GM21381 (cell line): ENCODE results near the gene PISD.

Experiments
- ATAC-seq: cut with Tn5 transposase; IDR thresholded peaks from one replicate; pipeline ENCODE4 v1.9.1; 2021; ENCODE audit warnings: mild to moderate bottlenecking, moderate library complexity; ENCODE audit not compliant: unreplicated experiment

The PISD gene

GRCh38 chr22:31652911-31653684 lies 8.9 kb downstream of the PISD start:
- no peak for ATAC-seq

DNA sequence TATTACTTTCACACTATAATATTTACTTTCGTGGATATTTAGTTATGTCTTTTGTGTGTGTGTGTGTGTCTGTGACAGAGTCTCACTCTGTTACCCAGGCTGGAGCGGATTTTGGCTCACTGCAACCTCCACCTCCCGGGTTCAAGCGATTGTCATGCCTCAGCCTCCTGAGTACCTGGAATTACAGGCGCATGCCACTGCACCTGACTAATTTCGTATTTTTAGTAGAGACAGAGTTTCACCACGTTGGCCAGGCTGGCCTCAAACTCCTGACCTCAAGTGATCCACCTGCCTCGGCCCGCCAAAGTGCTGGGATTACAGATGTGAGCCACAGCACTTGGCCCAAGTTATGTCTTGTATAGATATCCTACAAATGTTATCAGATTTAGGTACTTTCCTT lies 9.9 kb downstream of the PISD start:
- no peak for ATAC-seq

DNA sequence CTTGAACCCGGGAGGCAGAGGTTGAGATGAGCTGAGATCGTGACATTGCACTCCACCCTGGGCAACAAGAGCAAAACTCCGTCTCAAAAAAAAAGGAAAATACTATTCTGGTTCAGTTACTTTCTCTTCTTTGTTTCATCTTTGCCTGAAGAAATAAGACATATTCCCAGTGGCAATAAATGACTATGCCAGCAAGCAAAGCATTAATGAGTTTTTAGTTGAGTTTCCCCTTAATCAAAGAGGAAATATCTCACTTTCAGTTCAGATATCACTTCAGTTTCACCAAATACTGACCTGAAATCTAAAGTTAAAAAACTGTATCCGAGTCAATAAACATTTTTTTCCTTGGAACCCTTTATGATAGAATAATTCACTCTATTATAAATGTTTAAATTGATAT lies 10.4 kb downstream of the PISD start:
- no peak for ATAC-seq

- no peak for ATAC-seq
These were observed 11.6 kb downstream of the PISD start for GRCh38 chr22:31650391-31650790.

DNA sequence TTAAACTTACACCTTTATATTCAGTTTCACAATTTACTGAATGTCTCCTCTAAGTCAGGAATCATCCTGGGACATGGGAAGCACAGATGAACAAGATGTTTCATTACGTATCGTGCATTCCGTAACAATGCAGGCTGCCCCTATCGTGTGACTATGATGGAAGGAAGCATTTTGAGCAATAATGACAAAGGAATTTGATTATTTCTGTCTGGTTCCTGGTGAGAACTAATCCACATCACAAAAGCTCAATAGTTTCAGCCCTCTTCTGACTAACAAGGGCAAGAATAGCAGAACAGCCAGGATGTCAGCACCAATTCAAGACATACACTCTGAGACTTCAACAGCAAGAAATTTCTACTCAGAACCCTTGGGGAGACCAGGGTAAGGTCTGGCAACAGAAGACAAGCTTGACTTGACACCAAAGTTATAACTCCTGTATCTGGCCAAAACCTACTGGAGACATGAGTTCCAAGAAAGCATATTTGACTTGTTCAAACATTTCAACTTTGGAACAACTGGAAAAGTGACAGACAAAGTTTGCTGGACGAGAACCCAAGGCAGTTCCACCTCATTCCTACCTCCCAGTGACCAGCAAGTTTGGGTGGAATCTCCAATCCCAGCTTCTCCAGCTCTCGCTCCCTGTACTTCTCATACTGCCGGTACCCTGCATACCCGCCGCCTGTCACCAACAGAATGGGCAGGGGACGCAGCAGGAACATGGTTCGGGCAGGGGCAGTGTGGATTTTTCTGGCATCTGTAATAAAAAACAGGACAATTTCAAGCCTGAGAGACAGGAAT lies 14.3 kb downstream of the PISD start:
- ATAC-seq: no peak

DNA sequence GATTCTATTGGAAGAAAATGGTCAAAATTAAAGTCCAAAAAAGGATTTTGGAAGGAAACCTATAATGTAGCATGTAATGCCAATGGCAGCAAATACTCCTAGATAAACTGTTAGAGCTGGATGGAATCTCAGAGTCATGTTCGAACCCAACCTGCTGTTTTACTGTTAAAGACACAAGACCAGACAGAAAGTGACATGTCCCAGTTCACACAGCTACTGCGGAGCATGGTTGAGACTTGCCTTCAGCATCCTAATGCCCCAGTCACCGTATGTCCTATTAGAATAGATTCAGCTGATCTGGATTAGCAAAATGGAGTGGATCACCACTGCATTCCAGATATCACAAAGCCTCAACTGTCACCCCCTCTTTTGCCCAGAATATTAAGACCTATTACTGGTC lies 14.9 kb downstream of the PISD start:
- ATAC-seq: no peak

DNA sequence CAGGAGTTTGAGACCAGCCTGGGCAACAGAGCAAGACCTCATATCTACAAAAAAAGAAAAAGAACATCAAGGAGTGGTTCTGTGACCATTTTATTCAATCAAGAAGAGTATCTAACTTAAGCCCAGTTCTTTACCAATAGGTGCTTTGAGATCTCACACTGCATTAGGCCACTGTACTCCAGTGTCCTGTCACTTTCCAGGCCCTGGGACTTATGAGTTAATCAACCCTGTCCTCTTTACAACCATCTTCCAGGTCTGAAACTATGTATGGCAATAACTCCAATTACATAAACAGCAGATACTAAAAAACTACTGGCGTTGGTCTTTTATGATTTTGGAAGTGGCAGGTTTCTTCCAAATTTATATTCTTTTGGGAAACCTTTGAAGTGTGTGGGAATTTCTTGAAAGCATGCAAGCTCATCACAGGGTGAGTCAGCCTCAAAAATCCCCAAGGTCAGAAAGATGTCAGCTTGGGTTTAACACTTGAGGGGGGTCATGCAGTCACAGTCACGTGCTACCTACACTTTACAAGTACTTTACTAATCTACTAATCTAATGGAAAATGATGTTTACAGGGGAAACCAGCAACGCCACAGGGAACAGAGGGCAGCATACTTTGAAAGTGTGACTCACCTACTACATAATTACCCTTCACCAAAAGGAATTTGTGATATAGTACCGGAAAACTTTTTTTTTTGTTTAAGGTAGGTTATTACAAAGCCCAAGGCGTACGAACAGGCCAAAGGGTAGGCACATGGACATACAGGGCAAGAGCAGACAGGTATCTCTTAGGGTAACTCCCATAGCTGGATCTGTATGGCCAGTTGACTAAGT lies 15.6 kb downstream of the PISD start:
- peak; percentile 52 for ATAC-seq

DNA sequence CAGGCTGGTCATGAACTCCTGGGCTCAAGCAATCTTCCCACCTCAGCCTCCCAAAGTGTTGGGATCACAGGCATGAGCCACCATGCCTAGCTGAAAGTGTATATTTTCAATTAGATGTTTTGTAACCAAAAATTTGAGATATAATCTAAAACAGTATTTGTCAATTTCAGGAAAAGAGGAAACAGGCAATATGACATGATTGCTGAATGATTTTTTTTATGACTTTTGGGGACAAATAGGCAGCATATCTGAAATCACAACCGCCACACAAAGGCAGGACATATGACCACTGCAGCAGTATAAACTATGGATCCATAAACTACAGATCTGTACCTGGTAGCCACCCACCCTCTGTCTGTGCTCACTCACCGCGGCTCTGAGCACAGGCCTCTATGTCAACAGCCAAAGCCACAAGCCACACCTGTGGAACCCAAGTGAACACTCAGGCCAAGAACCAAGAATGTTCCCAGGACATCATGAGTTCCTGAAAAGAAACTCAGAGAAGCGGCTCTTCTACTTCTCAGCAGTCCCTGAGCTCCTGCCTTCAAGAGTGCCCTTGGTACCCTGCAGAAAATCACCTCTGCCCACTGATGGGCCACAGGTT lies 22.5 kb downstream of the PISD start:
- ATAC-seq: no peak

- peak; percentile 45 for ATAC-seq
These were observed 24.0 kb downstream of the PISD start for GRCh38 chr22:31637891-31638618.

GRCh38 chr22:31637447-31637890 lies 24.5 kb downstream of the PISD start:
- ATAC-seq: peak; percentile 40

DNA sequence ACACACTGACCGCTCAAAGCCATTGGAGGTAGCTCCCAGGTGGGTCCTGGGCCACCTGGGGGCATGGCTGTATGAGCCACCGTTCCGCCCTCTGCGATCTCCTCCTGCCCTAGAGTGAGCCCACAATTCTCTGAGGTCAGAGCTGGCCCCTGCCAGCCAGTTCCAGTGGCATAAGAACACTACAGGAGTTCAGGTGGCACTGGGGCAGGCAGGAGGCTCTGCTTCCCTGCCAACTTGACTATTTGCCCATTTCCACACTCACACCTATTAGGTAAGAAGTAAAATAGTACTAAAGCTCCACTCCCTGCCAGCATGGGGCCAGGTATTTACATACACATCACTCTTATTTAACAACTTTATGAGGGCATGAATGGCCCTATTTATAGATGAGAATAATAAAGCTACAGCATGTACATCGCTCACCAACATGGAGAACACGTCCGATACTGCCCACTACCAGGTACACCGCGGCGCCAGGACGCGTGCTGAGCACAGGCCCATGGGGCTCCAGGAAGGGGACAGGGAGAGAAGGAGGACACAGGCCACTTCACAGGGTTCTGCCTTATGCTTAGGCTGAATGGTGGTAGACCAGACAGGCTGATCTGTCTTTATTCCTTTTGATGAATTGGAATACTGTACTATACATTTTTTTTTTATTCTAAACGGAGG lies 26.2 kb downstream of the PISD start:
- no peak for ATAC-seq

DNA sequence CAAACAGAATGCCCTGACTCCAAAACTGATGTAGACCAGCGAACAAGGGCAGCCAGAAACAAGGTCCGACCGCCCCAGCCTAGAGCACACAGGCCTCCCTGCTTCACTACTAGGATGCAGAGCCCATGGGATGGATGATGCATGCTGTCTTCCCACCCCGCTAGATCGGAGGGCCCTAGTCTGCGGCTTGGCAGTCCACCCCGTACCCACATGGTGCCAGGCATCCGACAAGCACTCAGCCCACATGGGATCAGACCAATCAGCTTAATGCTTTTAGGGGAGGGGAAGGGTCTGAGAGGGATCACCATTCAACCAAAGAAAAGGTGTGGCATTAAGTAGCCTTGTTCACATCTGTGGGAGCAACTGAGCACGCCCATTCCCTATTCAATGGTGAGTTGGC lies 30.6 kb downstream of the PISD start:
- no peak for ATAC-seq

- peak; percentile 53 for ATAC-seq
These were observed 31.4 kb downstream of the PISD start for GRCh38 chr22:31630331-31631329.

DNA sequence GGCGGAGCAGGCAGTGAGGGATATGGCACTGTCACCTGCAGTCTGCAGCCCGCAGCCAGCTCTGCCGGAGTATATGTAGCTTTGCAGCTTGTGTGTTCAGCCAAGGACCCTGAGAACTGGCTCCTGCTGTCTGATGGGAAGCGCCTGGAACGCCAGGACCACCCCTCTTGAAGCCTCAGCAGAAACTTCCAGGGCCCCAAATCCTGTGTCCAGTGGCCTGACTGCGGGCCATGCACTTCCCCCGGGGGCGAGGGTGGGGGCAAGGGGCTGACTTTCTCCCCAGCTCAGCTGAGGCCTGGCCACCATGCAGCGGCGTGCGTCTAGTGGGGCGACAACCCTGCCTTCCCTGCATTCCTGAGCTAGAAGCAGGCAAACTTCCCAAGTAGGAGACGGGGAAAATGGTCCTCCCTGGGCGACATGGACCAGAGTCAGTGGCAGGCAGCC lies 32.3 kb downstream of the PISD start:
- ATAC-seq: no peak

GRCh38 chr22:31628969-31629708 lies 32.9 kb downstream of the PISD start:
- ATAC-seq: no peak

GRCh38 chr22:31628362-31628761 lies 33.7 kb downstream of the PISD start:
- ATAC-seq: no peak

- no peak for ATAC-seq
These were observed 34.7 kb downstream of the PISD start for GRCh38 chr22:31627223-31627731.
